Skeletal muscle satellite cell (primary cell): ENCODE data around the gene LRP11.
"Not testable (repeated sequence)": the region's sequence is repeated elsewhere in the genome, so short reads cannot be mapped to it uniquely, and the experiment has no call there.

Experiments used
- H3K27me3 ChIP-seq: 2 replicates; pipeline ENCODE4 v1.7.0; 2013; ENCODE audit warnings: low read length; ENCODE audit not compliant: control insufficient read depth, insufficient read depth
- H3K36me3 ChIP-seq: 2 replicates; pipeline ENCODE4 v1.7.0; 2013; ENCODE audit warnings: mild to moderate bottlenecking, control low read depth, low read length; ENCODE audit not compliant: insufficient read depth
- H3K4me1 ChIP-seq: 2 replicates; pipeline ENCODE4 v1.7.0; 2013; ENCODE audit warnings: low read length; ENCODE audit not compliant: control insufficient read depth, insufficient read depth
- H3K4me2 ChIP-seq: 2 replicates; pipeline ENCODE4 v1.7.0; 2013; ENCODE audit warnings: mild to moderate bottlenecking, low read length
- H3K4me3 ChIP-seq: 2 replicates; pipeline ENCODE4 v1.7.0; 2013; ENCODE audit warnings: low read length
- H3K9ac ChIP-seq: 2 replicates; pipeline ENCODE4 v1.7.0; 2013; ENCODE audit warnings: mild to moderate bottlenecking, low read depth, low read length, moderate library complexity
- H3K9me3 ChIP-seq: replicated peaks from 2 replicates; pipeline ENCODE4 v1.7.0; 2013; ENCODE audit warnings: mild to moderate bottlenecking, control low read depth, low read length

LRP11 gene

DNA sequence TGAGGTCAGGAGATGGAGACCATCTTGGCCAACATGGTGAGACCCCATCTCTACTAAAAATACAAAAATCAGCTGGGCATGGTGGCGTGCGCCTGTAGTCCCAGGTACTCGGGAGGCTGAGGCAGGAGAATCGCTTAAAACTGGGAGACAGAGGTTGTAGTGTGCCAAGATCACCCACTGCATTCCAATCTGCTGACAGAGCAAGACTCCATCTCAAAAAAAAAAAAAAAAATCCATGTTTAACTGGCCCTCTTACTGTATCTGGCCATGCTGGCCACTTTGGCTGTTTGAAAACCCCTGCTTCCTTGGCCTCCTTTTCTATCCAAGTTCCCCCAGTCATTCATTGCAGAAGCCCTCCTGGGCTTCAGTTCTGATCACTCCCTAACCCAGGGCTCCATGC is 20.1 kb downstream of the LRP11 start:
- not testable (repeated sequence) for H3K36me3 ChIP-seq, H3K27me3 ChIP-seq, H3K9me3 ChIP-seq, H3K4me3 ChIP-seq, H3K9ac ChIP-seq
- H3K4me1 ChIP-seq, result peaks cover 60% of the 10 kb centered on the region
- peak overlapping the region; percentile 13 for H3K4me2 ChIP-seq

- H3K36me3 ChIP-seq, result no peaks in the 10 kb centered on the region
- no peaks in the 10 kb centered on the region for H3K27me3 ChIP-seq
Measured at GRCh38 chr6:149843051-149843633, 21.0 kb downstream of the LRP11 start.

DNA sequence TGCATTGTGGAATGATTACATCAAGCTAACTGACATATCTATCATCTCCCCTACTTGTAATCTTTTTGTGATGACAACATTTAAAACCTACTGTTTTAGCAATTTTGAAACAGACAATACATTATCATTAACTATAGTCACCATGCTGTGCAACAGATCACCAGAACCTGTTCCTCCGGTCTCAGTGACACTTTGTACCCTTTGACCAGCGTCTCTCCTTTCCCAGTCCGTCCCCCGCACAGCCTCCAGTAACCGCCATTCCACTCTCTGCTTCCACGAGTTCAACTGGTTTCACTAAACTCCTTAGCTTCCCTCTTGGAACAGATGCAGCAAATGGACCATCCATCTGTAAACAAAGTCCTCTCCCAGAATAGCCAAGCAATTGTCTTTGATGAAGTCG is 21.8 kb downstream of the LRP11 start:
- no peaks in the 10 kb centered on the region for H3K9me3 ChIP-seq
- H3K9ac ChIP-seq, result no peak overlapping the region
- H3K36me3 ChIP-seq, result peaks cover under 1% of the 10 kb centered on the region
- no peak overlapping the region for H3K4me3 ChIP-seq
- H3K27me3 ChIP-seq, result no peaks in the 10 kb centered on the region
- H3K4me2 ChIP-seq, result no peak overlapping the region
- peaks cover 52% of the 10 kb centered on the region for H3K4me1 ChIP-seq

More at GRCh38 chr6:149843051-149843633, 21.0 kb downstream of the LRP11 start:
- H3K4me1 ChIP-seq, result peaks cover 59% of the 10 kb centered on the region
- no peak overlapping the region for H3K4me2 ChIP-seq
- H3K4me3 ChIP-seq, result no peak overlapping the region
- H3K9me3 ChIP-seq, result no peaks in the 10 kb centered on the region
- no peak overlapping the region for H3K9ac ChIP-seq

DNA sequence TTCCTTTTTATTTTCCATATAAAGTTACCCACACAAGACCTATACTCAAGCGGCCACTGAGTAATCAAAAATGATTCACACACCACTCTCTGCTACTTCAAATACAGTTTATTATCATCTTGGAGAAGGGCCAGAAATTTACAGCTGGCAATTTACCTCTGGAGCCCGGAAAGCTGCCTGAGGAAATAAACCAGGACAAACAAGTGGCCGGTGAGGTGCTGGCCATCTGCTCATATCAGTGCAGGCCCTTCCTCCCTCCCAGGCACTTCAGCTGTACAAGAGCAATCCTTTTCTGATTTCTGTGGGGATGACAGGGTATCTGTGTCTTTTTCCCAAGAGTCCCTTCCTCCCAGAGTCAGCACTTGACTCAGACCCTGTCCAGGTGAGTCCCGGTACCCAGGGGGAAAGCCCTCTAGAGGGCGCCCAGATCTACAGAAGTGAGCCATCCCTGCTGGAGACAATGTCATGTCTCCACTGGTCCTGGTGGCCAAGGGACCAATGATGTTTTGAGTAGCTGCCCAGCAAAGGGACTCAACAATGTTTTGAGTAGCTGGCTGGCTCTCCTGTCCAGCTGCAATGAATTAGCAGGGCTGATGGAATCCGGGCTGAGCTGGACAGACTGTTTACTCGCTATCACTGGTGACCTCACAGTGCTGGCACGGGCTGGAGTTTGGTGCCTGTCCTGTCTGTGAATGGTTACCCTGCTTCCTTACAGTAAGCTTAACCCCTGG is 23.6 kb downstream of the LRP11 start:
- H3K4me3 ChIP-seq, result no peak overlapping the region

GRCh38 chr6:149834513-149835481 is 29.4 kb downstream of the LRP11 start:
- Histone ChIP-seq H3K4me1 (peaks cover under 1% of the 10 kb centered on the region), H3K27me3 (no peaks in the 10 kb centered on the region), H3K4me2 (no peak overlapping the region), H3K36me3 (peaks cover 4% of the 10 kb centered on the region), H3K9ac (no peak overlapping the region), H3K9me3 (no peaks in the 10 kb centered on the region), H3K4me3 (no peak overlapping the region)

More for the DNA sequence above, 23.6 kb downstream of the LRP11 start:
- peaks cover 34% of the 10 kb centered on the region for H3K4me1 ChIP-seq
- peak overlapping the region; percentile 46 for H3K4me2 ChIP-seq
- H3K9me3 ChIP-seq, result no peaks in the 10 kb centered on the region
- H3K9ac ChIP-seq, result no peak overlapping the region
- H3K36me3 ChIP-seq, result peaks cover 4% of the 10 kb centered on the region
- no peaks in the 10 kb centered on the region for H3K27me3 ChIP-seq

DNA sequence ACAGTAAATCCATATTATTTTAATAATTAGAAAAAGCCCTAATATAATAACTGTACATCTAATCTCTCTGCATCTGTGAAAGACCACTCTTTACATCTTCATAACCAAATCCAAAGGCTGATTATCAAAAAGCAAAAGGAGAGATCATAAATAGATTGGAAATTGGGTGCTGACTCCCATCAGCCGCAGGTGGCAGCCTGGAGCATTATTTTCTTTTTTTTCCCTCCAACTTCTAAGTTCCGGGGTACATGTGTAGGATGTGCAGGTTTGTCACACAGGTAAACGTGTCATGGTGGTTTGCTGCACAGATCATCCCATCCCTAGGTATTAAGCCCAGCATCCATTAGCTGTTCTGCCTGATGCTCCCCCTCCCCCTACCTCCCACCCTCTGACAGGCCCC is 30.5 kb downstream of the LRP11 start:
- H3K4me2 ChIP-seq, result no peak overlapping the region
- no peaks in the 10 kb centered on the region for H3K4me1 ChIP-seq
- no peak overlapping the region for H3K4me3 ChIP-seq
- no peaks in the 10 kb centered on the region for H3K27me3 ChIP-seq
- no peaks in the 10 kb centered on the region for H3K9me3 ChIP-seq
- no peak overlapping the region for H3K9ac ChIP-seq
- peaks cover 4% of the 10 kb centered on the region for H3K36me3 ChIP-seq

GRCh38 chr6:149831308-149831820 is 32.8 kb downstream of the LRP11 start:
- H3K4me2 ChIP-seq, result peak overlapping the region; percentile 72
- H3K4me1 ChIP-seq, result no peaks in the 10 kb centered on the region
- no peaks in the 10 kb centered on the region for H3K9me3 ChIP-seq
- no peak overlapping the region for H3K9ac ChIP-seq
- H3K36me3 ChIP-seq, result no peaks in the 10 kb centered on the region
- H3K4me3 ChIP-seq, result peak overlapping the region; percentile 48
- no peaks in the 10 kb centered on the region for H3K27me3 ChIP-seq

GRCh38 chr6:149830731-149831307 is 33.3 kb downstream of the LRP11 start:
- Histone ChIP-seq H3K4me2 (peak overlapping the region; percentile 72), H3K36me3 (no peaks in the 10 kb centered on the region), H3K9ac (peak overlapping the region; percentile 0), H3K27me3 (no peaks in the 10 kb centered on the region), H3K9me3 (no peaks in the 10 kb centered on the region), H3K4me3 (peak overlapping the region; percentile 48), H3K4me1 (no peaks in the 10 kb centered on the region)

- no peak overlapping the region for H3K4me3 ChIP-seq
- H3K4me1 ChIP-seq, result no peaks in the 10 kb centered on the region
- H3K9ac ChIP-seq, result no peak overlapping the region
- H3K4me2 ChIP-seq, result no peak overlapping the region
- no peaks in the 10 kb centered on the region for H3K9me3 ChIP-seq
- H3K27me3 ChIP-seq, result no peaks in the 10 kb centered on the region
- H3K36me3 ChIP-seq, result peaks cover 4% of the 10 kb centered on the region
Measured at GRCh38 chr6:149825292-149825691, 38.9 kb downstream of the LRP11 start.

DNA sequence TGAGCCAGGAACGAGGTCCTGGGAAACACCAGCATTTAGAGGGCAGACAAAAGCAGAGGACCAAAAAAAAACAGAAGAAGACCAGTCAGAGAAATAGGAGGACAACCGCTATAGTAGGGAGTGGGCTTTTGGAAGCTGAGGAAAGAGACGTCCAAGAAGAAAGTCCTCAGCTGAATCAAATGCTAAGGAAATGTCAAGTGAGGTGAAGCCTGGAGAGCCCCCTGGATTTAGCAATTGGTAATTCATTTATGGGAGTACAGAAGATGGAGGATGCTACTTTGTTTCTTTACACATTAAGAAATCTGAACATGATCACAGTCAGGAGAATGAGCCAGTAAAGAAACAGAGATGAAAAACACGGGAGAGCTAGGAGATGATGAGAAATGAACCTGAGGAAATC is 41.1 kb downstream of the LRP11 start:
- H3K36me3 ChIP-seq, result peaks cover 4% of the 10 kb centered on the region
- H3K4me1 ChIP-seq, result no peaks in the 10 kb centered on the region
- no peak overlapping the region for H3K9ac ChIP-seq
- no peak overlapping the region for H3K4me2 ChIP-seq
- no peaks in the 10 kb centered on the region for H3K9me3 ChIP-seq
- H3K4me3 ChIP-seq, result no peak overlapping the region
- no peaks in the 10 kb centered on the region for H3K27me3 ChIP-seq

GRCh38 chr6:149821492-149821891 is 42.7 kb downstream of the LRP11 start:
- Histone ChIP-seq H3K4me3 (no peak overlapping the region), H3K9me3 (no peaks in the 10 kb centered on the region), H3K36me3 (peaks cover 4% of the 10 kb centered on the region), H3K9ac (no peak overlapping the region), H3K4me2 (no peak overlapping the region), H3K27me3 (no peaks in the 10 kb centered on the region), H3K4me1 (no peaks in the 10 kb centered on the region)
